BJ (cell line): ENCODE data around the gene ADARB2. TPM values are rescaled to one million over a fixed set of nuclear protein-coding genes. Genes with fewer than 3 reads are reported as not detected.

Source experiments
- CTCF ChIA-PET: fragments of 350-600 bp; formaldehyde crosslinking; extraction: SDS; loops from one replicate; lab custom pipeline; 2021; ENCODE audit warnings: antibody characterized with exemption, inconsistent platforms; lab: Yijun Ruan, JAX
- POLR2A ChIA-PET: fragments of 300-600 bp; sonication (Branson Sonifier 250); formaldehyde crosslinking; extraction: SDS; loops from one replicate; lab custom pipeline; 2021; ENCODE audit warnings: antibody characterized with exemption; lab: Charles Lee
- DNase-seq: peaks from one replicate; pipeline ENCODE4 v3.0.0-alpha.2; 2011; ENCODE audit warnings: low read depth
- H3K27me3 ChIP-seq: 2 replicates; pipeline ENCODE4 v1.6.0; 2011; ENCODE audit warnings: low read length; ENCODE audit not compliant: control insufficient read depth, insufficient read depth
- H3K36me3 ChIP-seq: 2 replicates; pipeline ENCODE4 v1.5.1; 2011; ENCODE audit warnings: low read length; ENCODE audit not compliant: control insufficient read depth, insufficient read depth
- H3K4me3 ChIP-seq: 2 replicates; pipeline ENCODE4 v1.5.1; 2011; ENCODE audit warnings: low read depth, mild to moderate bottlenecking, control low read depth, low read length
- CTCF ChIP-seq: IDR thresholded peaks from 2 replicates; pipeline ENCODE4 v1.5.1; 2011; ENCODE audit warnings: low read depth, mild to moderate bottlenecking, control low read depth, inconsistent platforms, low read length, moderate library complexity; ENCODE audit not compliant: insufficient read depth
- polyA plus RNA-seq: library from polyadenylated mRNA; depleted of rRNA; stranded (reverse); fragments of >200 nt; gene quantifications from 2 replicates; pipeline ENCODE4 v1.2.3, GENCODE V29; 2011

ADARB2 gene
- polyA plus RNA-seq, 1 experiment = not detected

GRCh38 chr10:1595242-1595600 lies 142.1 kb downstream of the ADARB2 start:
- TF ChIP-seq CTCF = no peak
- POLR2A ChIA-PET = no interaction called here
- no peaks in the 10 kb centered on the region for H3K36me3 ChIP-seq

GRCh38 chr10:1594372-1595241 lies 142.7 kb downstream of the ADARB2 start:
- TF ChIP-seq CTCF = no peak
- ChIA-PET CTCF (no interaction called here), POLR2A (no interaction called here)
- no peaks in the 10 kb centered on the region for H3K27me3 ChIP-seq
- H3K4me3 ChIP-seq = no peak overlapping the region
- no peaks in the 10 kb centered on the region for H3K36me3 ChIP-seq
- DNase-seq = no peak

More at GRCh38 chr10:1595242-1595600, 142.1 kb downstream of the ADARB2 start:
- CTCF ChIA-PET = no interaction called here
- no peaks in the 10 kb centered on the region for H3K27me3 ChIP-seq
- H3K4me3 ChIP-seq = no peak overlapping the region
- no peak for DNase-seq

- CTCF ChIA-PET = no interaction called here
- H3K27me3 ChIP-seq = no peaks in the 10 kb centered on the region
- no peak for TF ChIP-seq CTCF
- POLR2A ChIA-PET = no interaction called here
- no peaks in the 10 kb centered on the region for H3K36me3 ChIP-seq
- H3K4me3 ChIP-seq = no peak overlapping the region
- DNase-seq = no peak
These were observed 145.6 kb downstream of the ADARB2 start for GRCh38 chr10:1591742-1592141.

- Histone ChIP-seq H3K27me3 (no peaks in the 10 kb centered on the region), H3K4me3 (no peak overlapping the region), H3K36me3 (no peaks in the 10 kb centered on the region)
- CTCF ChIA-PET = no interaction called here
- DNase-seq = no peak
- POLR2A ChIA-PET = no interaction called here
- TF ChIP-seq CTCF = no peak
These were observed 146.3 kb downstream of the ADARB2 start for GRCh38 chr10:1591045-1591444.

GRCh38 chr10:1589257-1589656 lies 148.1 kb downstream of the ADARB2 start:
- H3K36me3 ChIP-seq = no peaks in the 10 kb centered on the region
- H3K4me3 ChIP-seq = no peak overlapping the region
- ChIA-PET CTCF (no interaction called here), POLR2A (no interaction called here)
- TF ChIP-seq CTCF = no peak
- H3K27me3 ChIP-seq = no peaks in the 10 kb centered on the region
- no peak for DNase-seq
